GM21515 (cell line): Measurements from ENCODE around the gene CD300LD.
"Not testable (repeated sequence)": the region's sequence is repeated elsewhere in the genome, so short reads cannot be mapped to it uniquely, and the experiment has no call there.

Source experiments
- ATAC-seq: cut with Tn5 transposase; IDR thresholded peaks from one replicate; pipeline ENCODE4 v1.9.1; 2021; ENCODE audit not compliant: unreplicated experiment

CD300LD gene

GRCh38 chr17:74592087-74592990, at the start of gene CD300LD:
Gene CD300LD, minus strand, starts transcription at chr17:74592283. Its CDS starts 81 bp downstream, at chr17:74592202.
- no peak for ATAC-seq

- no peak for ATAC-seq
Observed at GRCh38 chr17:74641224-74641957, 49.3 kb upstream of the CD300LD start.

- ATAC-seq = peak; percentile 54
Observed at GRCh38 chr17:74639704-74640151, 47.6 kb upstream of the CD300LD start.

GRCh38 chr17:74637926-74638325, 45.8 kb upstream of the CD300LD start:
- ATAC-seq = no peak

- no peak for ATAC-seq
Observed at GRCh38 chr17:74637265-74637664, 45.2 kb upstream of the CD300LD start.

GRCh38 chr17:74636541-74637085, 44.5 kb upstream of the CD300LD start:
- ATAC-seq = not testable (repeated sequence)

GRCh38 chr17:74635418-74635817, 43.3 kb upstream of the CD300LD start:
- no peak for ATAC-seq

- no peak for ATAC-seq
Observed at GRCh38 chr17:74633326-74633725, 41.2 kb upstream of the CD300LD start.

- no peak for ATAC-seq
Observed at GRCh38 chr17:74632617-74633016, 40.5 kb upstream of the CD300LD start.

GRCh38 chr17:74631468-74632450, 39.7 kb upstream of the CD300LD start:
- no peak for ATAC-seq

GRCh38 chr17:74630251-74630650, 38.2 kb upstream of the CD300LD start:
- ATAC-seq = not testable (repeated sequence)

- ATAC-seq = no peak
Observed at GRCh38 chr17:74625661-74626060, 33.6 kb upstream of the CD300LD start.

- no peak for ATAC-seq
Observed at GRCh38 chr17:74624131-74624530, 32.0 kb upstream of the CD300LD start.

GRCh38 chr17:74623693-74624093, 31.6 kb upstream of the CD300LD start, which contains the start of gene CD300E:
Gene CD300E, minus strand, starts transcription at chr17:74623738. Its CDS starts 117 bp downstream, at chr17:74623621.
- ATAC-seq = no peak

GRCh38 chr17:74619077-74619673, 27.1 kb upstream of the CD300LD start:
- ATAC-seq = no peak

GRCh38 chr17:74618451-74618850, 26.4 kb upstream of the CD300LD start:
- ATAC-seq = no peak

GRCh38 chr17:74616696-74617095, 24.6 kb upstream of the CD300LD start:
- no peak for ATAC-seq

GRCh38 chr17:74612046-74612445, 20.0 kb upstream of the CD300LD start:
- ATAC-seq = no peak

- no peak for ATAC-seq
Observed at GRCh38 chr17:74610108-74610507, 18.0 kb upstream of the CD300LD start.

GRCh38 chr17:74608511-74608910, 16.4 kb upstream of the CD300LD start:
- ATAC-seq = no peak
